Mucosa of rectum (tissue), 2 donors: ENCODE results near the gene FXR2.

Source experiments
- H3K27ac ChIP-seq, 2 donors: one replicate each; pipeline ENCODE4 v1.7.0; 2013; ENCODE audit warnings: inconsistent platforms in 2 of 2, low read depth in 2 of 2, low read length in 2 of 2
- H3K27me3 ChIP-seq, 2 donors: one replicate each; pipeline ENCODE4 v1.7.0; 2013; ENCODE audit warnings: low read length in 2 of 2; ENCODE audit not compliant: control insufficient read depth in 2 of 2, insufficient read depth in 2 of 2
- H3K36me3 ChIP-seq, 2 donors: one replicate each; pipeline ENCODE4 v1.7.0; 2013; ENCODE audit warnings: low read length in 2 of 2; ENCODE audit not compliant: control insufficient read depth in 2 of 2, insufficient read depth in 2 of 2
- H3K4me1 ChIP-seq, 2 donors: one replicate each; pipeline ENCODE4 v1.7.0; 2013; ENCODE audit warnings: low read length in 2 of 2, mild to moderate bottlenecking in 1 of 2; ENCODE audit not compliant: control insufficient read depth in 2 of 2, insufficient read depth in 2 of 2
- H3K4me3 ChIP-seq, 2 donors: one replicate each; pipeline ENCODE4 v1.7.0; 2013; ENCODE audit warnings: low read length in 2 of 2
- H3K9ac ChIP-seq, 2 donors: one replicate each; pipeline ENCODE4 v1.7.0; 2013; ENCODE audit warnings: low read length in 2 of 2, low read depth in 1 of 2, mild to moderate bottlenecking in 1 of 2
- H3K9me3 ChIP-seq, 2 donors: one replicate each; pipeline ENCODE4 v1.7.0; 2013; ENCODE audit warnings: low read length in 2 of 2; ENCODE audit not compliant: control insufficient read depth in 2 of 2
- donor health status: healthy.
- donor health status: Normal muscosa, but diverticular disease.

Gene FXR2

DNA sequence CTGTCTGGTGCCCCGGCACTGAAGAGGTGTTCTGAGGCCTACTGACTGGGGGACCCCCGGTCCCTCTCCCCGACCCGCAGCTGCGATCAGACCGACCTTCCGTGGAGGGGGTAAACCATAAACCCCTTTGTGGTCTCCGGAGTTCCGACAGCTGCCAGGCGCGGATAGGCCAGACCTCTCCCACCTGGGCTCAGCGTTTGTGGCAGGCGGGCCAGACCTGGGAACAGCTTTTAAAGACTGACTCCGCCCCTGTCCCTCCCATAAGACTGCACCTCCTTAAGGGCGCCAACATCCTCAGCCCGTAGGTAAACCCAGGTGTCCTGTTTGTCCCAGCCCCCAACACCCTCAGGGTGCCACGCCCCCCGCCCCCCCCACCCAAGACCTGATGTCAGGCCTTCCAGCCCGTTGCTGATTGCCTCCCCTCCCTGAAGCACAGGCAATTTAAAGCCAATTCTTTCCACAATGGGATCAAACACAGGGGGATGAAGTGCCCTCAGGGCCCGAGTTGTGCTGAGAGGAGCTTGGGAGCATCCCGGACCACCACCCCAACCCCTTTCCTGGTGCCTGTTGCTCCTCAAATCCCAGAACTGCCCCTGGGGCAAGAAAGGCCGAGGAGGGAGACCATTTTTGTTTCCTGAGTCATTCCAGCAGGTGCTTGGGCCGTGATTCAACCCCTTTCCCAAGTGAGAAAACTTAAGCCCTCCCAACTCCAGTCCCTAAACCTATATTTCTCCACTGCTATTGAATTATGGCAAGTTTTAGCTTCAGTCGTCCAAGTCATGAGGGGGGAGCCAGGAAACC is 24.6 kb downstream of the FXR2 start, which contains the start of gene SOX15:
Gene SOX15, minus strand, starts transcription at position 204 of the 801 bp plus-strand sequence. CDS start 418 bp downstream, outside the sequence.
- Histone ChIP-seq H3K4me1 (peaks cover 4 to 11% of the 10 kb centered on the region in 2 donors), H3K36me3 (peaks cover 45 to 54% of the 10 kb centered on the region in 2 donors), H3K27me3 (no peaks in the 10 kb centered on the region), H3K4me3 (peak within 1 kb of the TSS; percentile 31 to 45), H3K27ac (peak within 1 kb of the TSS in 1 of 2 donors; percentile 43), H3K9ac (peak within 1 kb of the TSS; percentile 32 to 50), H3K9me3 (no peaks in the 10 kb centered on the region)

DNA sequence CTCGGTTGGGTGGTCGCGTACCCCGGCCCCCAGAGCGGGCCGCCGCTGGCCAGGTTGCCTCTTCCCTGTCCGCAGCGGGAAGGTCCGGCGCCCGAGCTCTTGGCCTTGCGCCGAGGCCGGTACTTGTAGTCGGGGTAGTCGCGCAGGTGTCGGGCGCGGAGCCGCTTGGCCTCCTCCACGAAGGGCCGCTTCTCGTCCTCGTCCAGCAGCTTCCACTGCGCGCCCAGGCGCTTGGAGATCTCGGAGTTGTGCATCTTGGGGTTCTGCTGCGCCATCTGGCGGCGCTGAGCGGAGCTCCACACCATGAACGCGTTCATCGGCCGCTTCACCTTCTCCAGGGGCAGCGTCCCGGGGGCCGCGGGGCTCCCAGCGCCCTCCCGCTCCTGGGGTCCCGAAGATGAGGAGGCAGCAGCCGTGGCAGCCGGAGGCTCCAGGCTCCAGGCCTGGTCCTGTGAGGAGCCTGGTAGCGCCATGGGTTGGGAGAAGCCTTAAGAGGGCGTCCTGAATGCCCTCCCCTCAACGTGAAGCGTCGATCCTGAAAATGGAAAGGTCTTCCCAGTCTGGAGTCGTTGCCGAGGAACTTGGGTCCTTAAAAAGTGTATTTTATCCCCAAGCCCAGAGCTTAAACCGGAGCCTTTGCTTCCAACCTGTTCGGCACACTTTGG is 25.4 kb downstream of the FXR2 start:
- H3K36me3 ChIP-seq, result peaks cover 40 to 46% of the 10 kb centered on the region in 2 donors
- peaks cover 6 to 11% of the 10 kb centered on the region in 2 donors for H3K4me1 ChIP-seq
- peak overlapping the region; percentile 31 to 45 for H3K4me3 ChIP-seq
- no peaks in the 10 kb centered on the region for H3K9me3 ChIP-seq
- no peaks in the 10 kb centered on the region for H3K27me3 ChIP-seq
- H3K9ac ChIP-seq, result peak overlapping the region; percentile 32 to 50
- H3K27ac ChIP-seq, result peak overlapping the region in 1 of 2 donors; percentile 43

DNA sequence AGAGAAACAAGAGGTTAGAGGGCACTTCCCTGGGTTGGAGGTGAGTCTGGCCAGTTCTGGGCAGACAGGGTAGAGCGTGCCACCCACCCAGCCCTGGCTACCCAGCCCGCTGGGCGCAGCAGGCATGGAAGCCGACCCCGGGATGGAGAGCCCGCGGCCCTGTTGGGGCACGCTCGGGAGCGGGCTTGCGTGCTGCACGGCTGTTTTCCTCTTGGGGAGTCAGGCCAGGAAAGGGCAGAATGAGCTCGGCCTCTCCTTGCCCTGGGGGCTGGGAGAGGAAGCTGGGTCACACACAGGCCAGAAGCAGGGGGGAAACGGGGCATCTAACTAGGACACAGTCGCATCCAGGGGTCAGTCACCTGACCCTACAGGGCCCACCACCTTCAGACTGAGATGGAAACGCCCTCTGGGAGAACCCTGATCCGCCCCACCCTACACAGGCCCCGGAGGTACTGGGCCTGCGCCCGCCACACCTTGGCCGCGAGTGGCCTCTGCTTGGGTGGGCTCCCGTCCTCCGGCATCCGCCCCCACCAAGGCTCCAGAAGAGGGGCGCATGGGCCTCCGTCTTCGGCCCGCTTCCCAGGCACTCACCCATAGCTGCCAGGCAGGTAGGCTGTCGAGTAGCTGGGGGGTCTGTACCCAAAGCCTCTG is 26.0 kb downstream of the FXR2 start:
- Histone ChIP-seq H3K4me1 (peaks cover 8 to 11% of the 10 kb centered on the region in 2 donors), H3K27me3 (no peaks in the 10 kb centered on the region), H3K27ac (peak overlapping the region in 1 of 2 donors; percentile 43), H3K36me3 (peaks cover 33 to 40% of the 10 kb centered on the region in 2 donors), H3K9ac (peak overlapping the region; percentile 32 to 50), H3K9me3 (no peaks in the 10 kb centered on the region), H3K4me3 (peak overlapping the region; percentile 31 to 37)

DNA sequence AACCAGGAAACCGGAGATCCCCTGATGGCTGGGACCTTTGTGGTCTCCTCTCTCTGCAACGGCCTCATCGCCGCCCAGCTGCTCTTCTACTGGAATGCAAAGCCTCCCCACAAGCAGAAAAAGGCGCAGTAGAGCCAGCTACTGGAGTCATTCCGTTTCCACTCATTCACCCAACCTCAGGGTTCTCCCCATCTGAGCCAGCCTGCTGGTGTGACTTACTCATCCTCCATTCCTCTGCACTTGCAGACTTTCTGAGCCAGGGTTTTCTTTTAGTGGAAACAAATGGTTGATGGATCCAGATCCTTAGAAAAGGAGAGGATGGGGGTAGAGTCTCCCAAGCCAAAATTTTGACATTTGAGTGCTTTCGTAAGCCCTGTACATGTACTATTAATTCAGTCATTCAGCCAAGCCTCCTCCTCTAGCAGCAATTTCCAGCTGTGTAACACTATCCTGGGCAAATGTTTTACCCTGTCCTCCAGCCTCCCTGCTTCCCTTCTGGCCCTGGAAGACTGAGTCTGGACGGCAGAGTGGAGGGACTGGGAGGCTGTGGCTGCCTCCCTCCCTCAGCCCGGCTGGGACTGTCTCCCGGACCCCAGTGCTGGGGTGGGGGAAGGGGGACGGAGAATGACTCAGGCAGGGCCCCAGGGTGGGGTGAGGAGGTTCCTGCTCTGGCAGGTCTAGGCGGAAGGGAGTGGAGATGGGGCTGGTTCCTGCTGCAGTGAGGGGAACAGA is 27.1 kb downstream of the FXR2 start:
- H3K27ac ChIP-seq, result no peak overlapping the region
- no peak overlapping the region for H3K4me3 ChIP-seq
- peaks cover 17 to 20% of the 10 kb centered on the region in 2 donors for H3K4me1 ChIP-seq
- peaks cover 24 to 29% of the 10 kb centered on the region in 2 donors for H3K36me3 ChIP-seq
- no peaks in the 10 kb centered on the region for H3K9me3 ChIP-seq
- no peaks in the 10 kb centered on the region for H3K27me3 ChIP-seq
- H3K9ac ChIP-seq, result no peak overlapping the region

DNA sequence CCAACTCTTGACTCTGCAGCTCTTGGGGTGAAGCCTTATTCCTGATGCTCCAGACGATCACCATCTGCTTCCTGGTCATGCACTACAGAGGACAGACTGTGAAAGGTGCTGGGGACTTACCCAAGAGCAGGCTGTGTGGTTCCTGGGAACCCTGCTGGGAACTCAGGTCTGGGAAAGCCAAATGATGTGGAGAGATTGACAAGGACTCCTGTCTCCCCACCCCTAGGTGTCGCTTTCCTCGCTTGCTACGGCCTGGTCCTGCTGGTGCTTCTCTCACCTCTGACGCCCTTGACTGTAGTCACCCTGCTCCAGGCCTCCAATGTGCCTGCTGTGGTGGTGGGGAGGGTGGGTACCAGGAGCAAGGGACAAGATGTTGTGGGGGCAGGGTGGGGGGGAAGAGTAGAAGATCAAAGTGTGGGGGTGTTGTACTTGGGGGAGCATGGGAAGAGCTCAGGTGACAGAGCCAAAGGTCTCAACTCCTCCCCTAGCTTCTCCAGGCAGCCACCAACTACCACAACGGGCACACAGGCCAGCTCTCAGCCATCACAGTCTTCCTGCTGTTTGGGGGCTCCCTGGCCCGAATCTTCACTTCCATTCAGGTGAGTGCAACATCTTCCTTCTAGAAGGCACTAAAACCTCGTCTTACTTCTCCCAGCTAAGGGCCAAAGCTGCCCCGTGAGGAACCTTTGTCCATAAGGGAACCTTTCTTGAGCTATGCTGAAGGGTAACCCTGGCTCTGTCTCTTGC is 27.9 kb downstream of the FXR2 start:
- Histone ChIP-seq H3K9ac (peak overlapping the region in 1 of 2 donors; percentile 8), H3K4me3 (peak overlapping the region in 1 of 2 donors; percentile 15), H3K27ac (no peak overlapping the region), H3K9me3 (no peaks in the 10 kb centered on the region), H3K27me3 (no peaks in the 10 kb centered on the region), H3K36me3 (peaks cover 17 to 22% of the 10 kb centered on the region in 2 donors), H3K4me1 (peaks cover 20 to 26% of the 10 kb centered on the region in 2 donors)

DNA sequence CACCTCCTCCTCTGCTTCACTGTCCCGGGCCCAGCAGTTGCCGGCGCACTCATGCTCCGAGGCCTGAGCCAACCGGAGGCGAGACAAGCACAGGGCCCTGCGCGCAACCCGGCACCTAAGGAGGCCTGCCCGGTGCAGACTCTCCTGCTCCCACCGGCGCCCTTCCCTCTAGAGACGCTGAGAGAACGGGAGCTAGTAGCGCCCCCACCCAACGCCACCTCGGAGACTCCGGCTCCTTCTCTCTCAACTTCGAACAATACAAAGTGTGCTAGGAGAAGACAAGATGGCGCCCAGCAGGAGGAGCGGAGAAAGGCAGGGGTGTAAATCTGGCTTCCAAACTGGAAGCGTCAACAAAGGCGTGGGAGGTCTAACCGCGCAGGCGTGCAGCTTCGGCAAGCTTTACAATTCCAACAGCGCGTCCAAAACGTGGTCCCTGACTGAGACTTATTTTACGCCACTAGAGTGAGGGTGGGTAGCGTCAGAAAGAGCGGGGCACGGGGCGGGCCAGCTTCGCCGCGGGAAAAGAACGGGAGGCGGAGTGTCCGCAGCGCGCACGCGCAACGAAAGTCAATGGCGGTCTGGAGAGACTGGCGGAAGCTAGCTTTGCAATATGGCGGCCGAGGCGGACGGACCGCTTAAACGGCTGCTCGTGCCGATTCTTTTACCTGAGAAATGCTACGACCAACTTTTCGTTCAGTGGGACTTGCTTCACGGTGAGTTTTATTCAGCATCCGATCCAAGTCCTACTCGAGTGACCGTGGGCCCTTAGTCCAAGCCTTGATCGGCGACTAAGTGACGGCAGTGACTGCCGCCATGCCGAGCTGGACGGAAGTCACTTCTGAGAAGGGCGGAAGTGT is 31.2 kb downstream of the FXR2 start, which contains the start of gene MPDU1:
Gene MPDU1, plus strand, starts transcription at position 600 of the 857 bp plus-strand sequence. Its CDS starts 11 bp downstream, at position 611.
- H3K9me3 ChIP-seq, result no peaks in the 10 kb centered on the region
- H3K27me3 ChIP-seq, result no peaks in the 10 kb centered on the region
- peaks cover 23% of the 10 kb centered on the region in 2 donors for H3K36me3 ChIP-seq
- H3K27ac ChIP-seq, result peak within 1 kb of the TSS; percentile 97 to 99
- H3K4me3 ChIP-seq, result peak within 1 kb of the TSS; percentile 89 to 96
- H3K4me1 ChIP-seq, result peaks cover 34 to 40% of the 10 kb centered on the region in 2 donors
- H3K9ac ChIP-seq, result peak within 1 kb of the TSS; percentile 94 to 96

DNA sequence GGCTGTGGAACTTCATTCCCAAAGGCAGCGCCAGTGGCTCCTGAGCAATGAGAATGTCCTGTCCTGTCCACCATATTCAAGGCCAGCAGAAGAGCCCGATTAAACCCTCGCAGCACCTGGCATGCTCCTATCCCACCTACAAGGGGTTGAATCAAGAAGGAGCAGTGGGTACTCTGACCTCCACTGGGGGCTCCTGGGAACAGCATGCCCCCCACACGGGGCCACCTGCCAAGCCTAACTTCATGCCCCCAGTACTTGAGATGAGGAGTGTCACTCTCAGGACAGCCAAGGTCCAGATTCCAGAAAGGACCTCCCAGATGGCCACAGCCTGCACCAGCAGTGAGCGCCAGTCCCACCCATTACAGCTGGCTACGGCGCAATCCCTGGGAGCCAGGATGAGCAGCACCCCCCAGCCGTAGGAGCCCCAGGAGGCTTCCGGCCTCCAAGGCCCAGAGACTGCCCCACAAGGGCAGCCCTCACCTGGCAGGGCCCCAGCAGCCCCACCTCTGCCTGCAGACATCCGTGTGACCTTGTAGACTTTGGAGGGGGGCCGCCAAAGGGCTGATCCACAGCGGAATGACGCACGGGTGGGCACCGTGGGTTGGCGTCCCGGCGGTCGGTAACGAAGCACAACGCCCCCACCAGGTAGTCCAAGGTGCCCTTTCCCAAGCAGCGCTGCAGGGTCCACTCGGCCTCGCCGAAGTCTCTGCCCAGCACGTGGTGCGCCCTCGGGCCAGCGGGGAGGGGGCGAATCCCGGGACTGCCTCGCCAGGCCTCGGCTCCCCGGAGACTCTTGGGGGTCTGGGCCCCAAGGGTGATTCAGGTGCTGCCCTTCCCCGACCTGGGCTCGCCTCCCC is 32.1 kb downstream of the FXR2 start:
- Histone ChIP-seq H3K9me3 (no peaks in the 10 kb centered on the region), H3K27me3 (no peaks in the 10 kb centered on the region), H3K36me3 (peaks cover 25% of the 10 kb centered on the region in 2 donors), H3K4me1 (peaks cover 34 to 37% of the 10 kb centered on the region in 2 donors), H3K27ac (peak overlapping the region; percentile 97 to 99), H3K9ac (peak overlapping the region; percentile 52 to 94), H3K4me3 (peak overlapping the region; percentile 89 to 96)
